ENCODE data around the gene GSK3A. TPM values are rescaled to one million over a fixed set of nuclear protein-coding genes. Genes with fewer than 3 reads are reported as not detected.

Gene GSK3A
- total and polyA plus RNA-seq, 9 of the 15 experiments (the other 6 are each of a cell fraction or from before 2014, with no cell fraction given) = 0.62 to 90.7 (median 33.3) TPM

DNA sequence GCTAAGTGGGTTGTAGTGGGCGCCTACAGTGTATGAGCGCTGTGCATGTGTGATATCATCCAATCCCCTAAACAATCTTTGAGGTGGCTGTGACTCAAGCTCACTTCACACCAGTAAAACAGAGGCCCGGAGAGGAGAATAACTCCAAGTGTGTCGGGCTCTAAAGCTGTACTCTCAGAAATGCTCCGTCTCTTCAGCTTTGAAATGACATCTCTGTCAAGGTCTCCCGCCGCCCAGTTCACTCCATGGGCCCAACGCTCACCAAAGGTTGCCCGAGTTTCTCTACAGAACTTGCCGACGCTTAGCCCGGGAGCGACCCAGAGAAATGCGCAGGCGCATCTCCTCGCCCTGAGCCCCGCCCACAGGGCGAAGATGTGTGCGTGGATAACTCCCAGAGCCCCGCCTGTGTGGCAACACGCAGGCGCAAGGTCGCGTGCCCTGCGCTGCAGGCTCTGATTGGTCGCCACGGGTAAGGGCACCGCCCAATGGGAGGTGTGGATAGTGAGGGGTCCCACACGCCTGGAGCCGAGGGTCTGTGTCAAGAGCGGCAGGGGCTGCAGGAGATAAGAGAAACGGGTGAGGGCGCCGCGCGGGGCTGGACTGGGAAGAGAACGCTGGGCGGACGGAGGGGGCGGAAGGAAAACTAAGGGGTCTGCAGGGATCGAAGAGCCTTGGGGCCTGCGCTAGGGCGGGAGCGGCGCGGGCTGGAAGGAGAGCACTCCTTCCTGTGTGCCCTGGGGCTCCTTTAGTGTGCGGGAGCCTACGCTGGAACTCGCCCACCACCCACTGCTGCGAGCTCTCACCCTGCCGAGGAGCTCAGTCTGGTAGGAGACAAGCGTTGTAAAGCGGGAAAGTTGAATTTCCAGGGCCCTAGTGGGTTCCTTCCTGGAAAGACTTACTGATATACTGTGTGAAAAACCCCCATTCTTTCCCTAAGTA, 22.3 kb downstream of the GSK3A start, which contains the start of gene ZNF526 (continued):
- TF ChIP-seq, protein P1, sequence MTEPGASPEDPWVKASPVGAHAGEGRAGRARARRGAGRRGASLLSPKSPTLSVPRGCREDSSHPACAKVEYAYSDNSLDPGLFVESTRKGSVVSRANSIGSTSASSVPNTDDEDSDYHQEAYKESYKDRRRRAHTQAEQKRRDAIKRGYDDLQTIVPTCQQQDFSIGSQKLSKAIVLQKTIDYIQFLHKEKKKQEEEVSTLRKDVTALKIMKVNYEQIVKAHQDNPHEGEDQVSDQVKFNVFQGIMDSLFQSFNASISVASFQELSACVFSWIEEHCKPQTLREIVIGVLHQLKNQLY (CRISPR knock-in tag; conservative IDR thresholded peaks at IDR 0.05) = no peak
- TF ChIP-seq KLF10 (CRISPR knock-in tag; IDR thresholded peaks at IDR 0.05) (no peak), ZNF436 (CRISPR knock-in tag; IDR thresholded peaks at IDR 0.05) (no peak), BMI1 (IDR thresholded peaks at IDR 0.05; ENCODE audit: low read length) (no peak), SRF (CRISPR knock-in tag; IDR thresholded peaks at IDR 0.05) (peak in 1 of 2 experiments; percentile 10; a peak in 1 of 4 replicates), RFX5 (IDR thresholded peaks at IDR 0.05; ENCODE audit: low read depth, low read length) (0 out of 2 replicates have a peak, but pooled peaks have one; percentile 49), PCBP2 (IDR thresholded peaks at IDR 0.05; ENCODE audit: low read depth, low read length, poor library complexity, severe bottlenecking) (no peak), ZNF583 (CRISPR knock-in tag; IDR thresholded peaks at IDR 0.05) (no peak), ZNF324 (CRISPR knock-in tag; IDR thresholded peaks at IDR 0.05) (no peak), FOS (IDR thresholded peaks at IDR 0.05; ENCODE audit: extremely low read depth, insufficient read length) (peak; percentile 95), KLF6 (CRISPR knock-in tag; IDR thresholded peaks at IDR 0.05; ENCODE audit: borderline replicate concordance) (no peak), PML (IDR thresholded peaks at IDR 0.05; ENCODE audit: low read length) (peak; percentile 51), TCFL5 (CRISPR knock-in tag; conservative IDR thresholded peaks at IDR 0.05) (no peak), SIX5 (IDR thresholded peaks at IDR 0.05; ENCODE audit: borderline replicate concordance in 1 of 2, insufficient read depth in 1 of 2, low read depth in 1 of 2, low read length in 2 of 2) (0 out of 4 replicates have a peak, but pooled peaks of 1 of the 2 experiments have one; percentile 6), RBM34 (IDR thresholded peaks at IDR 0.05; ENCODE audit: borderline replicate concordance, insufficient read depth, low read length) (no peak), SRSF9 (IDR thresholded peaks at IDR 0.05; ENCODE audit: borderline replicate concordance, low read depth, low read length) (no peak), HDGF (IDR thresholded peaks at IDR 0.05) (no peak), RBM22 (IDR thresholded peaks at IDR 0.05; ENCODE audit: low read depth, low read length, poor library complexity, severe bottlenecking) (no peak), TRIM28 (IDR thresholded peaks at IDR 0.05) (no peak), TOE1 (IDR thresholded peaks at IDR 0.05; ENCODE audit: borderline replicate concordance) (0 out of 2 replicates have a peak, but pooled peaks have one; percentile 34), TOE1 (CRISPR knock-in tag; IDR thresholded peaks at IDR 0.05; ENCODE audit: borderline replicate concordance, low read depth) (no peak), MTA1 (IDR thresholded peaks at IDR 0.05; ENCODE audit: borderline replicate concordance) (no peak), ZBED1 (IDR thresholded peaks at IDR 0.05) (no peak)
- TF ChIP-seq, protein P2, sequence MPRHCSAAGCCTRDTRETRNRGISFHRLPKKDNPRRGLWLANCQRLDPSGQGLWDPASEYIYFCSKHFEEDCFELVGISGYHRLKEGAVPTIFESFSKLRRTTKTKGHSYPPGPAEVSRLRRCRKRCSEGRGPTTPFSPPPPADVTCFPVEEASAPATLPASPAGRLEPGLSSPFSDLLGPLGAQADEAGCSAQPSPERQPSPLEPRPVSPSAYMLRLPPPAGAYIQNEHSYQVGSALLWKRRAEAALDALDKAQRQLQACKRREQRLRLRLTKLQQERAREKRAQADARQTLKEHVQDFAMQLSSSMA (CRISPR knock-in tag; IDR thresholded peaks at IDR 0.05) = no peak
- TF ChIP-seq, protein P3, sequence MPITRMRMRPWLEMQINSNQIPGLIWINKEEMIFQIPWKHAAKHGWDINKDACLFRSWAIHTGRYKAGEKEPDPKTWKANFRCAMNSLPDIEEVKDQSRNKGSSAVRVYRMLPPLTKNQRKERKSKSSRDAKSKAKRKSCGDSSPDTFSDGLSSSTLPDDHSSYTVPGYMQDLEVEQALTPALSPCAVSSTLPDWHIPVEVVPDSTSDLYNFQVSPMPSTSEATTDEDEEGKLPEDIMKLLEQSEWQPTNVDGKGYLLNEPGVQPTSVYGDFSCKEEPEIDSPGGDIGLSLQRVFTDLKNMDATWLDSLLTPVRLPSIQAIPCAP (CRISPR knock-in tag; IDR thresholded peaks at IDR 0.05; ENCODE audit: borderline replicate concordance) = no peak
